ENCODE data around the gene ZNF165.

- TF ChIP-seq GATA2 (IDR thresholded peaks at IDR 0.05; ENCODE audit: low read depth, low read length) (no peak), GATA3 (IDR thresholded peaks at IDR 0.05; ENCODE audit: low read depth, low read length) (no peak)
Measured at GRCh38 chr6:28125401-28125800, 45.0 kb downstream of the ZNF165 start.

Data from SH-SY5Y (cell line).